ENCODE data around the gene CYP39A1. TPM values are rescaled to one million over a fixed set of nuclear protein-coding genes. Genes with fewer than 3 reads are reported as not detected.
"Not testable (repeated sequence)": the region's sequence is repeated elsewhere in the genome, so short reads cannot be mapped to it uniquely, and the experiment has no call there.

CYP39A1 gene
- total RNA-seq, 3 donors from 2014 or later = 4.1 to 5.3 (median 4.5) TPM

DNA sequence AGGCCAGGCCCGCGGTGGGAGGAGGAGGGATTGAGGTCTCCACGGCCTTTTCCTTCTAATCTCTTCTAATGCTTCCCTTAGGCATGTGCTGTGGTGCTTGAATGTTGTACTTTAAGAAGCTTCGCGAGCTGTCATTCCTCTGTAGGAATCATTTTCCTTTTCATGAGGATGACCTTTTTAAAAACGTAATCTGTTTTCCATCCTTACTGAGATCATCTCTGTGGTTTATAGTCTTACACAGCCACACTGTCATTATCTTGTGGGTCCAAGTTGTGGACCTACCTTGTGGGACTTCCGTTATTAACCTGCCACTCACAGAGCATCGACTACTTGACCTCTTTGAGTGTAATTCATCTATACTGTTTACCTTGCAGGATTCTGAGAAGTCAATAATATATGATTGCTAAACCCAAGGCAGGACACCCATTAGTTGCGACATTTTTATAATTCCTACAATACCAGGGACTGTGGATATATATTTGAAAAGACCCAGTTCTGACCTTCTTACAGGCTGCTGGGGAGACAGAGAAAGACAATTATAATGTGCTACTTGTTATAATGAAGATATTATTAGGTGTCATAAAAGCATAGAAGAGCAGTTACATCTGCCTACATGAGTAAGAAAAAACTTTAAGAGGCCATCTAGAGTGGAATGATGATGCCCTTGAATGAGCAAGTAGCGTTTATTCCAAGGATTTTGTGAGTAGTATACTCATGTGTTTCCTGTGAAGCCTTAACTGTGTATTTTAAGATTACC is 999 bp upstream of the CYP39A1 start:
- H3K4me3 ChIP-seq = peak overlapping the region; percentile 73
- no peak for ATAC-seq
- no peaks in the 10 kb centered on the region for H3K9me3 ChIP-seq
- TF ChIP-seq, protein P1, sequence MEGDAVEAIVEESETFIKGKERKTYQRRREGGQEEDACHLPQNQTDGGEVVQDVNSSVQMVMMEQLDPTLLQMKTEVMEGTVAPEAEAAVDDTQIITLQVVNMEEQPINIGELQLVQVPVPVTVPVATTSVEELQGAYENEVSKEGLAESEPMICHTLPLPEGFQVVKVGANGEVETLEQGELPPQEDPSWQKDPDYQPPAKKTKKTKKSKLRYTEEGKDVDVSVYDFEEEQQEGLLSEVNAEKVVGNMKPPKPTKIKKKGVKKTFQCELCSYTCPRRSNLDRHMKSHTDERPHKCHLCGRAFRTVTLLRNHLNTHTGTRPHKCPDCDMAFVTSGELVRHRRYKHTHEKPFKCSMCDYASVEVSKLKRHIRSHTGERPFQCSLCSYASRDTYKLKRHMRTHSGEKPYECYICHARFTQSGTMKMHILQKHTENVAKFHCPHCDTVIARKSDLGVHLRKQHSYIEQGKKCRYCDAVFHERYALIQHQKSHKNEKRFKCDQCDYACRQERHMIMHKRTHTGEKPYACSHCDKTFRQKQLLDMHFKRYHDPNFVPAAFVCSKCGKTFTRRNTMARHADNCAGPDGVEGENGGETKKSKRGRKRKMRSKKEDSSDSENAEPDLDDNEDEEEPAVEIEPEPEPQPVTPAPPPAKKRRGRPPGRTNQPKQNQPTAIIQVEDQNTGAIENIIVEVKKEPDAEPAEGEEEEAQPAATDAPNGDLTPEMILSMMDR (IDR thresholded peaks at IDR 0.05) = no peak
- no peak for DNase-seq
- intact Hi-C loops (cut with DNase I, micrococcal nuclease) = no loop called here
- no peaks in the 10 kb centered on the region for H3K36me3 ChIP-seq (ENCODE audit: low read depth)
- peaks cover 15% of the 10 kb centered on the region for H3K4me1 ChIP-seq (ENCODE audit: low read depth)

- H3K9me3 ChIP-seq = no peaks in the 10 kb centered on the region
- intact Hi-C loops (cut with DNase I, micrococcal nuclease) = no loop called here
- peaks cover 15% of the 10 kb centered on the region for H3K4me1 ChIP-seq (ENCODE audit: low read depth)
- peak overlapping the region; percentile 73 for H3K4me3 ChIP-seq
- TF ChIP-seq, protein P1 (IDR thresholded peaks at IDR 0.05) = no peak
- DNase-seq (no peak), ATAC-seq (no peak)
- no peaks in the 10 kb centered on the region for H3K36me3 ChIP-seq (ENCODE audit: low read depth)
Measured at GRCh38 chr6:46652232-46652602, 401 bp downstream of the CYP39A1 start.

- Histone ChIP-seq H3K4me1 (ENCODE audit: low read depth) (peaks cover 15% of the 10 kb centered on the region), H3K36me3 (ENCODE audit: low read depth) (no peaks in the 10 kb centered on the region), H3K4me3 (peak overlapping the region; percentile 73), H3K9me3 (no peaks in the 10 kb centered on the region)
- intact Hi-C loops (cut with DNase I, micrococcal nuclease) = no loop called here
- TF ChIP-seq, protein P1 (IDR thresholded peaks at IDR 0.05) = no peak
- no peak for ATAC-seq
- no peak for DNase-seq
Measured at GRCh38 chr6:46651816-46652215, 802 bp downstream of the CYP39A1 start.

DNA sequence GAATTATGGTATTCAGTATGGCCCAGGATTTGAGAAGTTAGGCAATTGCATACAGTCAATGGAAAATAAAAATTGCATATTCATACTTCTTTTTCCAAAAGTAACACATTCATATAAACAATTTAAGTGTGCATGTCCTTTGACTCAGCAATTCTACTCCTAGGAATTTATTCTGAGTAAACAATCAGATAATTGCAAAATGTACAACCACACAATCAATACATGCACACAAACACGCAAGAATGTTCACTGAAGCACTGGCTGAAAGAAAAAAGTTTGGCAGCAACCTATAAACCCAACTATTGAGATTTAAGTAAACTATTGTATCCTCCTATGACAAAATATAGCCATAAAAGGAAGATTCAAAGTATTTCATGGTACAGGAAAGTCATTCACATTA is 1.6 kb downstream of the CYP39A1 start:
- intact Hi-C loops (cut with DNase I, micrococcal nuclease) = no loop called here
- no peak for DNase-seq
- TF ChIP-seq, protein P1 (IDR thresholded peaks at IDR 0.05) = no peak
- H3K4me1 ChIP-seq (ENCODE audit: low read depth) = peaks cover 15% of the 10 kb centered on the region
- H3K36me3 ChIP-seq (ENCODE audit: low read depth) = no peaks in the 10 kb centered on the region
- H3K4me3 ChIP-seq = no peak overlapping the region
- H3K9me3 ChIP-seq = no peaks in the 10 kb centered on the region
- no peak for ATAC-seq

- Histone ChIP-seq H3K4me3 (no peak overlapping the region), H3K36me3 (ENCODE audit: low read depth) (no peaks in the 10 kb centered on the region), H3K9me3 (no peaks in the 10 kb centered on the region), H3K4me1 (ENCODE audit: low read depth) (peaks cover 15% of the 10 kb centered on the region)
- ATAC-seq (peak; percentile 43), DNase-seq (no peak)
- intact Hi-C loops (cut with DNase I, micrococcal nuclease) = no loop called here
- TF ChIP-seq, protein P1 (IDR thresholded peaks at IDR 0.05) = no peak
Measured at GRCh38 chr6:46648869-46649492, 3.6 kb downstream of the CYP39A1 start.

GRCh38 chr6:46648108-46648507 is 4.5 kb downstream of the CYP39A1 start:
- ATAC-seq; H3K9me3 ChIP-seq; H3K4me3 ChIP-seq; DNase-seq; H3K4me1 ChIP-seq (ENCODE audit: low read depth); intact Hi-C loops (cut with DNase I, micrococcal nuclease); H3K36me3 ChIP-seq (ENCODE audit: low read depth): not testable (repeated sequence)

Data from mucosa of descending colon (tissue), 3 donors.